CD1c-positive myeloid dendritic cell (primary cell): ENCODE data around the gene PLXNA4.

Source experiments
- DNase-seq: peaks from one replicate; pipeline ENCODE4 v3.0.0-alpha.2; 2016; ENCODE audit errors: extremely low spot score

PLXNA4 gene

DNA sequence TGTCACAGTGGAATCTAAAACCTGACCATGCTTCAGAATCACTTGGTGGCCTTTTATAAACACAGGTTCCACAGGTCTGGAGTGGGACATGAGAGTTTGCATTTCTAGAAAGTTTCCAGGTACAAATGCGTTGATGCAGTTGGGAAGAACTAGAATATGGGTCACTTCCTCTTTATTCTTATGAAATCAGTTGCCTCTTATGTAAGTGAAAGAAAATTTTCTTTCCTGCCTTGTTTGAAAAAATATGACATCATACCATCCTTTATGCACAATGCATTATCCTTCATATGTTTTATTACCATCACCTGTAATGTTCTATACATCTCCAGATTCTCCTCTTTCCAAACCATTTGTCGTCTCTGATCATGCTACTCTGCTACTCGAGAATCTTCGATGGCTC lies 44.0 kb downstream of the PLXNA4 start:
- peak; percentile 33 for DNase-seq

DNA sequence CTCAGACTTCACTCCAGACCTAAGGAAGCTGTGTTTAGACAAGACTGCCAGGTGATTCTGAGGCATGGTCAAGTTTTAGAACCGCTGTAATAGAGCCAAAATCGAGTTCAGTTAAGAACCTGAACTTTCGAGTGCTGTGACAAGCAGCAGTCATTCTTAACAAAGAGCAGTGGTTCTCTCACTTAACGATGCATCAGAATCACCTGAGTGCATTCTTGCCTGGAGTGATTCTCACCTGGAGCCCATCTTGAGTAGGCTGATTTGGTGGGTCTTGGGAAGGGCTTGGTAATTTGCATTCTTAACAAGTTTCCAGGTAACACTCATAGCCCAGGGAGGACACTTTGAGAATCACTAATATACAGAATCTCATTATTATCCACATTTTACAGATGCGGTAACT lies 44.7 kb downstream of the PLXNA4 start:
- DNase-seq, result no peak

- DNase-seq, result no peak
These were observed 47.6 kb downstream of the PLXNA4 start for GRCh38 chr7:132528695-132529094.

GRCh38 chr7:132527467-132528410 lies 48.5 kb downstream of the PLXNA4 start:
- no peak for DNase-seq

DNA sequence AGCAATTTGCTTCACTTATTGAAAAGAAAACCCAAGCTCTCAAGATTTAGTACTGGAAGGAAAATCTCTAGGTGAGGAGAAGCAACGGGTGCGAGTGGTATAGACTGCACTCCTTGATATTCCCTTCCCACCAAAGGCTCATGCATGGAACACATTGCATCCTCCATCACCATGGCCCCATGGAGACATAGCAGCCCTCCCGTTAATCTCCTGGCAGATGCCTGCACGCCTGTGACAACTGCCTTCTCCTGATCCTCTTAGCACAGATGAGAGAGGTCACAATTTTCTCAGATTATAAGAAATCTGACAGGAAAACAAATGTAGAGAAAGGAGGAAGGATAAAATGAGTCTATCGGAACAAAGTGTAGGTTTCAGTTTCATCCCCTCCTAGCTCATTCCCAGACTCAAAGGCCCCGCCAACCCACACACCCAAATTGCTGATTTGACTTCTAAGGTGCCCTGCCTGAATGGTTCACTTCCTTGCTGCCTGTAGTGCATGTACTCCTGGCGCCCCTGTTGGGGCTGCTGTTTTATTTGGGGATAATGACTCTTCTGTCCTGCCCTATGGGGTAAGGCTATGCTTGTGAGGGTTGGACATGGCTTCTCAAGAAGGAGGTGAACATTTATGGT lies 50.0 kb downstream of the PLXNA4 start:
- DNase-seq, result no peak

GRCh38 chr7:132521423-132521822 lies 54.8 kb downstream of the PLXNA4 start:
- DNase-seq, result no peak

- peak; percentile 19 for DNase-seq
These were observed 55.5 kb downstream of the PLXNA4 start for GRCh38 chr7:132520591-132521280.

GRCh38 chr7:132519936-132520335 lies 56.3 kb downstream of the PLXNA4 start:
- peak; percentile 55 for DNase-seq

DNA sequence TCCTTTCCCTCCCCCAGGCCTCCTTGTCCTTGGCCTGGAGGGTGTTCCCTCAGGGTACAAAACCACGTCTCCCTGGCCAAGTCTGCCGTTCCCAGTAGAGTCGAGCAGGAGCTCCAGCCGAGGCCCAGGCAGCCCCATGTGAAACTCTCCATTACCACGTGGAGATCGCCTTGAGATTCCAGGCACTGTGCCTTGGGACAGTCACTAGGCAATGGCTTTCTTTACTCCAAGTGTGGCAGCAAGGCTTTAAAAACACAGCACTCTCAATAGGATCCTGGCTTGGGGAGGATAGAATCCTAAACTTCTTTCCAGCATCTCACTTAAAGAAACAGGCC lies 57.5 kb downstream of the PLXNA4 start:
- no peak for DNase-seq

DNA sequence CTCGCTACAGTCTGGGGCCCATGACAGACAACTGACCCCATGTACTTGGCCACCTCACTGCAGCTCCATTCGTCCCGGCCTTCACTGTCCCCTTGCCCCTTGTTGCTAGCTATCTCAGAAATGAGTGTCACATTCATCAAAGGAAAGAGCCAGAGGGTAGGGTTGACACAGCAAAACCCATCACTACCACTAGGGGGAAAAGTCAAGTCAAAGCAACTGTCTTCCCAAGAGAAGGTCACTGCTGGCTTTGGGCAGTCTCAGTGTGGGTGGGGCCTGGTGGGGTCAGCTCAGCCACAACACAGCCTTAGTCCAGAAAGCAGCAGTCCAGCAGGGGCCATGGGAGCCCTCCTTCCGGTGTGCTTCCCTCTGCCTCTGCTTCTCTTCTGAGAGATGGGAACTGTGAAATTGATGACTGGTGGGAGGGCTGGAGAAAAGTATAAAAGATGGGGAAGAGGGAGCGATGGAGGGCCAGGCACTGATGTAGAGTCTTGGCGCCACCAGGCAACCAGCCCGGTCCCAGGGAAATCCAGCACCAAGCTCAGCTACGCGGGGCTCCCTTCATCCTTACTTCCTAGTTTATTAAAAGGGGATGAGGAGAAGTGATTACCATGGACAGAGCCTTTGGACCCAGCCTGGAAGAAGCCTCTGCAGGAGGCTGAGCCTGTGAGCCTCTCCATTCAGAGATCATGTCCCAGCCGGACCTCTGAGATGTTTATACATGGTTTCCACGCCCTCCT lies 58.0 kb downstream of the PLXNA4 start:
- DNase-seq, result peak; percentile 24

DNA sequence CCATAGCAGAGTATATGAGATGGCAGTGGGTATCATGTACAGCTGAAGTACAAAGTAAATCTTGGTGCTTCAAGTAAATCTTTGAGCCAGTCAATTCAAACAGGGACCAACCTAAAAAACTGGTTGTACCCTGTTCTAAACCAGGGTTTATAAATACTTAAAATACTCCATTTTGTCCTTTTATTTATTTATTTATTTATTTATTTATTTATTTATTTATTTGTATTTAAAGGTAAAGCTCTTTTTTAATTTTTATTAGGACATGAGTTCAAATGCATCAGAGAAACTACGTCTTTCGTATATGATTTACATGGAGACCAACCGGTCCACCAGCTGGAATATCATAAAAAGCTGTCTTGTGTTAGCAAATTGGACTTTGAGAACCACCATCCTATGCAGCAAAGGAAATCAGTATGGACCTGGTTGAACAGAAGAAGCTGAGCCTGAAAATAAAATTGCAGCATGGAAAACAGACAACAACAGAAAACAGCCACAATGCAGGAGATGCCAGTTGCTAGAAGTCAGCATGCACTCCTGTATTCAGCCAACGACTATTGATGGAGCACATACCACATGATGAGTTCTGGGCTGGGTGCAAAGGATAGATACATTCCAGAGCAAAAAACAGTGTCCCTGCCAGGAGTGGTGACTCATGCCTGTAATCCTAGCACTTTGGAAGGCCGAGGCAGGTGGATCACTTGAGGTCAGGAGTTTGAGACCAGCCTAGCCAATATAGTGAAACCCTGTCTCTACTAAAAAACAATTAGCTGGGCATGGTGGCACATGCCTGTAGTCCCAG lies 60.0 kb downstream of the PLXNA4 start:
- no peak for DNase-seq

GRCh38 chr7:132515181-132515580 lies 61.1 kb downstream of the PLXNA4 start:
- no peak for DNase-seq

GRCh38 chr7:132514430-132514829 lies 61.8 kb downstream of the PLXNA4 start:
- no peak for DNase-seq

DNA sequence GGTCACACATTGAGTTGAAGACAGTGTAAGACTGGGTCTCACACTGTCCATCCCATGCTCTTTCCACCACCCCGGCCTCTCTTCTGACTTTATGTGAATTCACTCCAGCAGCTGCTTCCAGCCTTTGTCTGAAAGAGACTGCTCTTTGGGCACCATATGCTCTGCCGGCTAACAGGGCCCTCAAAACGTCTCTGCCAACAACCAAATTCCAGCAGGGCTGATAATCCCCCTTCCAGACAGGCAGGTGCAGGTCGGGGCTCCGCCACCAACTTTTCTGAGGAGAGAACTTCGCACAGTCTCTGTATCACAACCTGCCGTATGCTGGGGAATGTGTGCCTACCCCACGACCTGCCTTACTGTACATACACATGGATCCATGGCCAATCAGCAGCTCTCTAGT lies 64.3 kb downstream of the PLXNA4 start:
- DNase-seq, result no peak

DNA sequence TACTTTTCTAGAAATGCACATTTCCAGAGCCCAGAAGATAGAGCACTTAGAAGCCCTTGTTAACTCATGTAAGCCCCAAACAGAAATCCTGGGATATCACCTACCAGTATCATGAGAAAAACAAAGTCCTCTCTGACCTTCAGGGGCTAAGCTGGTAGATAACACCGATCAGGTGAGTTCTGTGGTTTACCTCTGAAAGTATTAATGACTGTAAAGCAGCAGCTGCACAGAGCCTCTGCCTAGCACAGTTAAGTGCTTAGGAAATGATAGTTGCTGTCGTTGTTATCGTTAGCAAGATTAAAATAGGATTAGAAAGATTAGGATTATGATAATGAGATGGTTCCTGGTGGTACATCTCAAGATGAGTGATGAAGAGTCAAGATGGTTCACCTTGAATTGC lies 64.9 kb downstream of the PLXNA4 start:
- DNase-seq, result no peak

DNA sequence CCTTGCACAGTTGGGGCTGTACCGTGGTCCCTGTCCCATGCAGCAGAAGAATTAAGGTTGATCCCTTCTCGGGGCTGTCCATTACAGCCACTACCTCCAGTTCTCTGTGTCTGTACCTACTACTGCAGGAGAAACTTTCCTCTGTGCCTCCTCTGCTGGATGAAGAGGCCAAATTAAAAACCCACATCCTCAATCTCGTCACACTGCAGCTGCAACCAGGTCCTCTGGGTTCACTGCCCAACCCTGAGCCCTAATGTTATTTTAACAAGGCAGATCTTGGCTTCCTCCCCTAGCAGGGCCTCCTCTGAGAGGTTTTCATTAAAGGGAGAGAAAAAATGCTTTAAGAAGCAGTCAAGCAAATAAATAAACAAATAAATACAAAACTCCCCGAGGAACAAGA lies 66.6 kb downstream of the PLXNA4 start:
- no peak for DNase-seq

GRCh38 chr7:132508724-132509353 lies 67.4 kb downstream of the PLXNA4 start:
- no peak for DNase-seq

DNA sequence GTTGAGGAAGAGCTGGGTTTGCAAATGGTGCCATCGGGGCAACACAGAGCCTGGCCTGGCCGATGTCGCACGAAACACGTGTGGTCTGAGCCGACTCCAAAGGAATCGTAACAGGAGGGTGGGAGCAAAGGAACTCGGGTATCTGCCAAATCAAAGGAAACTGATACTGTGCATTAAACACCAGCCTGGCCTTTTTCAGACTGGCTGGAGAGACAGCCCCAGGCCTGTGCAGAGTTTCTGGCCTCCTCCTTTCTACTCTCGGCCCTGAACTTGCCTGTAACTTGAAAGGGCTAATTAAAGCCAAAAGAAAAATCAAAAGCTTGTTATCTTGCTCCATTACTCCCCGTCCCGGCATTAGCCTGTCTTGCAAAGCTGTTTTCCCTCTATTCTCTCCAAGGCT lies 71.4 kb downstream of the PLXNA4 start:
- DNase-seq, result no peak

DNA sequence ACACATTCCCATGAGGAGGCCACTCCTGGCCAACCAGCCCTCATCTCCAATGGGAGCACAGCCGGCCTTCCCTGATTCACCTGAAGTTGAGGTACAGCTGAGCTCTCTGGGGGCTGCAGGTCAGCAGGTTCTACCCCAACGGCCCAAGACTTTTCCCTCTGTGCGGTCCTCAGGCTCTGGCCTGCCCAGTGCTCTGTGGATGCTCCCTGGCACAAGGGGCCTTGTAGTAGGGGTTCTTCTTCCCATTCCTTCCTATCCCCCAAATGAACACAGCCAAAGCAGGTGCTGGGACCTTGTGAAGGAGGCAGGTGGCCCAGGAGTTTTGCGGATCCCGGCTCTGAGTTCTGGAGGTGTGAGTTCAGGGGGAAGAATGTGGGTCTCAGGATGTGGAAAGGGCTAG lies 72.2 kb downstream of the PLXNA4 start:
- DNase-seq, result no peak

GRCh38 chr7:132503415-132503814 lies 72.9 kb downstream of the PLXNA4 start:
- no peak for DNase-seq

GRCh38 chr7:132501956-132502355 lies 74.3 kb downstream of the PLXNA4 start:
- no peak for DNase-seq
